Activated CD4-positive, alpha-beta T cell treated with anti-CD3 and anti-CD28 coated beads, Interleukin-2, amount 10 ng/mL, durations not matched to agents 24 days and 14 days (primary cell): ENCODE results near the gene MORC1. TPM values are rescaled to one million over a fixed set of nuclear protein-coding genes. Genes with fewer than 3 reads are reported as not detected.

ENCODE experiments used
- DNase-seq: peaks from one replicate; pipeline ENCODE4 v3.0.0; 2022
- H3K27ac Mint-ChIP-seq: one replicate; pipeline ENCODE4 v1.8.0; 2022; ENCODE audit warnings: mild to moderate bottlenecking, mixed read lengths
- H3K27me3 Mint-ChIP-seq: one replicate; pipeline ENCODE4 v1.8.0; 2022; ENCODE audit warnings: mixed read lengths
- H3K36me3 Mint-ChIP-seq: one replicate; pipeline ENCODE4 v1.8.0; 2022; ENCODE audit warnings: low read depth, mild to moderate bottlenecking, mixed read lengths
- H3K4me1 Mint-ChIP-seq: one replicate; pipeline ENCODE4 v1.8.0; 2021; ENCODE audit warnings: mixed read lengths
- H3K4me3 Mint-ChIP-seq: one replicate; pipeline ENCODE4 v1.8.0; 2022; ENCODE audit warnings: mild to moderate bottlenecking, moderate library complexity, mixed read lengths
- H3K9me3 Mint-ChIP-seq: one replicate; pipeline ENCODE4 v1.8.0; 2021; ENCODE audit warnings: mixed read lengths
- intact Hi-C: fragments of 100-400 bp; cut with micrococcal nuclease; formaldehyde crosslinking; loops from one replicate; pipeline ENCODE4 v1.15.1; 2023
- total RNA-seq: library from RNA; stranded (reverse); gene quantifications from 2 replicates; pipeline ENCODE4 v1.2.3, GENCODE V29; 2022

The MORC1 gene
- total RNA-seq, 1 donor from 2014 or later: not detected

- H3K4me3 Mint-ChIP-seq: no peak overlapping the region
- no peak overlapping the region for H3K27ac Mint-ChIP-seq
- H3K9me3 Mint-ChIP-seq: no peaks in the 10 kb centered on the region
- no peak for DNase-seq
- peaks cover 8% of the 10 kb centered on the region for H3K27me3 Mint-ChIP-seq
- intact Hi-C loops: no loop called here
- H3K36me3 Mint-ChIP-seq: no peaks in the 10 kb centered on the region
- no peaks in the 10 kb centered on the region for H3K4me1 Mint-ChIP-seq
Measured at GRCh38 chr3:109033000-109033660, 84.8 kb downstream of the MORC1 start.

GRCh38 chr3:109028753-109029152 is 89.2 kb downstream of the MORC1 start:
- Mint-ChIP-seq H3K36me3 (no peaks in the 10 kb centered on the region), H3K4me1 (no peaks in the 10 kb centered on the region), H3K4me3 (no peak overlapping the region), H3K27ac (no peak overlapping the region), H3K27me3 (peaks cover 12% of the 10 kb centered on the region), H3K9me3 (no peaks in the 10 kb centered on the region)
- DNase-seq: no peak
- intact Hi-C loops: no loop called here

- DNase-seq: no peak
- H3K4me1 Mint-ChIP-seq: no peaks in the 10 kb centered on the region
- no peaks in the 10 kb centered on the region for H3K36me3 Mint-ChIP-seq
- no peak overlapping the region for H3K27ac Mint-ChIP-seq
- no peaks in the 10 kb centered on the region for H3K9me3 Mint-ChIP-seq
- H3K27me3 Mint-ChIP-seq: peaks cover 12% of the 10 kb centered on the region
- intact Hi-C loops: no loop called here
- H3K4me3 Mint-ChIP-seq: no peak overlapping the region
Measured at GRCh38 chr3:109026821-109027220, 91.1 kb downstream of the MORC1 start.

GRCh38 chr3:109025896-109026295 is 92.0 kb downstream of the MORC1 start:
- no peak overlapping the region for H3K4me3 Mint-ChIP-seq
- no peaks in the 10 kb centered on the region for H3K4me1 Mint-ChIP-seq
- DNase-seq: no peak
- H3K9me3 Mint-ChIP-seq: no peaks in the 10 kb centered on the region
- no peak overlapping the region for H3K27ac Mint-ChIP-seq
- H3K36me3 Mint-ChIP-seq: no peaks in the 10 kb centered on the region
- H3K27me3 Mint-ChIP-seq: peaks cover 12% of the 10 kb centered on the region
- intact Hi-C loops: no loop called here

DNA sequence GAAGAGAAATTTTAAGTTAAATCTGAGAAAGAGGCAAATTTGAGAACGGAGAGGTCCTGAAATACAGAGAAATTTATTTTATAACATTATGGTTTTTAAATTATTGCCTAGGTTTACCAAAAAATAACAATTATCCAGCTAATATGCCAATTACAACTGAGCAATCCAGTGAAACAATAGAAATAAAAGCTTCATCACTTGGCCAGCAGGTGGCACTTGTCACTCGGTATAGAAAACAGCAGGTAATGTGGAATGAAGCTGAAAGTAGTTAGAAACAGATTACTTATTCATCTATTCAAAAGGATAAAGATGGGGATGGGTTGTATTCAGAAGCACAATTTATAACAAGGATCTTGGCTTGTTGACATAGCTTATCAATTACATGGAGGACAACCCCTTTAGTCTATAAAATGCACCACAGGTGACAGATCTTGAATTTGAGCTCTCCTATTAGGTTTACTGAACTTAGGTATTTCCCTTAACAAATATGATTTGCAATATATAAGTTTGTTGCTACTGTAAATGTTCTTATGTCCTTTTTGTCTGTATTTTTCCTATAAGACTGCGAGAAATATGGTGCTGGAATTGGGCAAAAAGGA is 94.2 kb downstream of the MORC1 start:
- intact Hi-C loops: loop anchor here (1.0 to 5.0 kb wide), 2 partner anchors 59 to 361 kb away; no protein-coding TSS in a partner anchor
- no peaks in the 10 kb centered on the region for H3K4me1 Mint-ChIP-seq
- H3K27ac Mint-ChIP-seq: no peak overlapping the region
- no peaks in the 10 kb centered on the region for H3K9me3 Mint-ChIP-seq
- no peaks in the 10 kb centered on the region for H3K36me3 Mint-ChIP-seq
- no peak overlapping the region for H3K4me3 Mint-ChIP-seq
- DNase-seq: peak; percentile 77
- H3K27me3 Mint-ChIP-seq: peaks cover 14% of the 10 kb centered on the region

DNA sequence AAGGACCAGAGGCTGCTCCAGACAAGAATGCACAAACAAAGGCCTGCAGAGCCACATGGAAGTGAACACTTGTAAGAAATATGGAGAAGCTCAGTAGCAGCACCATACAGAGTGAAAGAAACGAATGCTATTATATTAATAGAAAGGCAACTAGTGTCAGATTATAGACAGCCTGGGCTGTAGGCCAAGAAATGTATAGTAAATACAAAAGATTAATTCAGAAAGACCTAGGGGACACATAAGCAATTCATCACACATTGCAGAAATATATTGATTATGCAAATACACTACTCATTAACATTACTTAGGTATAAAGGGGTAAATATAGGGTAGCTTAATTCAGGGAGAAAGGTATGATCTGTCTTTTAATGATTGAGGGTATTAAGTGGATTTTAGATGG is 94.8 kb downstream of the MORC1 start:
- no peaks in the 10 kb centered on the region for H3K9me3 Mint-ChIP-seq
- peaks cover 13% of the 10 kb centered on the region for H3K27me3 Mint-ChIP-seq
- intact Hi-C loops: loop anchor here (1.0 to 5.0 kb wide), 2 partner anchors 59 to 361 kb away; no protein-coding TSS in a partner anchor
- H3K4me3 Mint-ChIP-seq: no peak overlapping the region
- DNase-seq: no peak
- H3K27ac Mint-ChIP-seq: no peak overlapping the region
- H3K4me1 Mint-ChIP-seq: no peaks in the 10 kb centered on the region
- no peaks in the 10 kb centered on the region for H3K36me3 Mint-ChIP-seq

GRCh38 chr3:109021556-109021955 is 96.4 kb downstream of the MORC1 start:
- no peak overlapping the region for H3K27ac Mint-ChIP-seq
- intact Hi-C loops: loop anchor here (5.0 kb wide), 1 partner anchor 359 kb away; no protein-coding TSS in a partner anchor
- no peak overlapping the region for H3K4me3 Mint-ChIP-seq
- no peak for DNase-seq
- no peaks in the 10 kb centered on the region for H3K9me3 Mint-ChIP-seq
- H3K4me1 Mint-ChIP-seq: no peaks in the 10 kb centered on the region
- peaks cover 15% of the 10 kb centered on the region for H3K27me3 Mint-ChIP-seq
- H3K36me3 Mint-ChIP-seq: no peaks in the 10 kb centered on the region

- no peaks in the 10 kb centered on the region for H3K9me3 Mint-ChIP-seq
- H3K27ac Mint-ChIP-seq: no peak overlapping the region
- intact Hi-C loops: no loop called here
- H3K27me3 Mint-ChIP-seq: peaks cover 14% of the 10 kb centered on the region
- H3K36me3 Mint-ChIP-seq: no peaks in the 10 kb centered on the region
- DNase-seq: no peak
- no peaks in the 10 kb centered on the region for H3K4me1 Mint-ChIP-seq
- H3K4me3 Mint-ChIP-seq: no peak overlapping the region
Measured at GRCh38 chr3:109018828-109019227, 99.1 kb downstream of the MORC1 start.

- Mint-ChIP-seq H3K4me3 (no peak overlapping the region), H3K36me3 (no peaks in the 10 kb centered on the region), H3K27me3 (peaks cover 7% of the 10 kb centered on the region), H3K27ac (no peak overlapping the region), H3K4me1 (no peaks in the 10 kb centered on the region), H3K9me3 (no peaks in the 10 kb centered on the region)
- DNase-seq: no peak
- intact Hi-C loops: no loop called here
Measured at GRCh38 chr3:109005443-109005842, 112.5 kb downstream of the MORC1 start.

- H3K27me3 Mint-ChIP-seq: no peaks in the 10 kb centered on the region
- intact Hi-C loops: no loop called here
- H3K4me3 Mint-ChIP-seq: no peak overlapping the region
- no peaks in the 10 kb centered on the region for H3K9me3 Mint-ChIP-seq
- no peaks in the 10 kb centered on the region for H3K4me1 Mint-ChIP-seq
- no peak overlapping the region for H3K27ac Mint-ChIP-seq
- H3K36me3 Mint-ChIP-seq: no peaks in the 10 kb centered on the region
- DNase-seq: no peak
Measured at GRCh38 chr3:108998436-108998835, 119.5 kb downstream of the MORC1 start.

GRCh38 chr3:108985844-108986243 is 132.1 kb downstream of the MORC1 start:
- no peaks in the 10 kb centered on the region for H3K36me3 Mint-ChIP-seq
- H3K27me3 Mint-ChIP-seq: peaks cover 21% of the 10 kb centered on the region
- no peaks in the 10 kb centered on the region for H3K4me1 Mint-ChIP-seq
- H3K9me3 Mint-ChIP-seq: no peaks in the 10 kb centered on the region
- no peak for DNase-seq
- intact Hi-C loops: no loop called here
- H3K4me3 Mint-ChIP-seq: no peak overlapping the region
- H3K27ac Mint-ChIP-seq: no peak overlapping the region

- Mint-ChIP-seq H3K27ac (no peak overlapping the region), H3K36me3 (no peaks in the 10 kb centered on the region)
Measured at GRCh38 chr3:108983051-108983450, 134.9 kb downstream of the MORC1 start.

DNA sequence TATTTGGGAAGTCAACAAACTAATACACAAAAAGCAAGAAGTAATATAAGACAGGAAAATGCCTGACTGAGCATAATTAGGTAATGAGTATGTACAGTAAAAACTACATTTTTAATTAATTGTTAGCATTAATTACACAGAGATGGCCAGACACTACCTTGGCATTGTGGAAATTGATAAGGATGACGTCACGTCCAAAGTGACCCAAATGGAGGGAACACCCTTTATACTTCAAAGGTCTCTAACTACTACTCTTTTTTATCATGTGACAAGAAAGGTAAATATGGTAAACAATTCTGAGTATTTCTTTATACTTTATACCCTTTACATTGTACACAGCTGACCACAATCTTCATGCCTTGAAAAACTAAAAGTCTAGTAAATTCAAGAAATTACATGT is 141.9 kb downstream of the MORC1 start:
- peaks cover 3% of the 10 kb centered on the region for H3K4me1 Mint-ChIP-seq
- H3K27ac Mint-ChIP-seq: no peak overlapping the region
- H3K4me3 Mint-ChIP-seq: no peak overlapping the region

More at GRCh38 chr3:108983051-108983450, 134.9 kb downstream of the MORC1 start:
- H3K4me1 Mint-ChIP-seq: no peaks in the 10 kb centered on the region
- H3K27me3 Mint-ChIP-seq: peaks cover 23% of the 10 kb centered on the region
- H3K4me3 Mint-ChIP-seq: no peak overlapping the region
- DNase-seq: no peak
- H3K9me3 Mint-ChIP-seq: no peaks in the 10 kb centered on the region
- intact Hi-C loops: no loop called here

GRCh38 chr3:108973019-108973418 is 144.9 kb downstream of the MORC1 start:
- no peak for DNase-seq
- no peaks in the 10 kb centered on the region for H3K9me3 Mint-ChIP-seq
- no peak overlapping the region for H3K27ac Mint-ChIP-seq
- H3K4me3 Mint-ChIP-seq: no peak overlapping the region
- H3K36me3 Mint-ChIP-seq: no peaks in the 10 kb centered on the region
- intact Hi-C loops: no loop called here
- peaks cover 3% of the 10 kb centered on the region for H3K4me1 Mint-ChIP-seq
- peaks cover 13% of the 10 kb centered on the region for H3K27me3 Mint-ChIP-seq

More for the DNA sequence above, 141.9 kb downstream of the MORC1 start:
- Mint-ChIP-seq H3K9me3 (no peaks in the 10 kb centered on the region), H3K27me3 (peaks cover 14% of the 10 kb centered on the region), H3K36me3 (no peaks in the 10 kb centered on the region)
- intact Hi-C loops: no loop called here
- no peak for DNase-seq
